GM04504 (cell line): ENCODE measurements around the gene TMEM222.
"Not testable (repeated sequence)": the region's sequence is repeated elsewhere in the genome, so short reads cannot be mapped to it uniquely, and the experiment has no call there.

Source experiments
- DNase-seq: peaks from one replicate; pipeline ENCODE4 v3.0.0-alpha.2; 2012; ENCODE audit warnings: low read depth

The TMEM222 gene

DNA sequence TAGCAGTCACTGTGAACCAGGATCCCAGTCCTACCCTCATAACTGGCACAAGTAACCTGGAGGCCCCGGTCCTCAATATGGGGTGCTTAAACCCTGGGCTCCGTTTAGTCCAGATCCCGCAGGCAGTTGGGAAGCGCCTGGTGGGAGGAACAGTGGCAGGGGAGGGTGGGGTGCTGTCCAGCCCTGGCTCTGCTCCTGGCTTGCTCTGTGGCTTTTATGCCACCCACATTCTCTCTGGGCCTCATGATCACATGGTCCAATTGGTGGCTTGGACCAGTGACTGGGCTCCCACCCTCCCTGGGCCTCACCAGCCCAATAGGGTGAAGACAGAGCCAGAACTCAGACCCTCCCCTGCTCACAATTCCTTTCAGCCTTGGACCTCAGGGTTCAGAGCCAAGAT, 58.3 kb downstream of the TMEM222 start:
- DNase-seq = no peak

DNA sequence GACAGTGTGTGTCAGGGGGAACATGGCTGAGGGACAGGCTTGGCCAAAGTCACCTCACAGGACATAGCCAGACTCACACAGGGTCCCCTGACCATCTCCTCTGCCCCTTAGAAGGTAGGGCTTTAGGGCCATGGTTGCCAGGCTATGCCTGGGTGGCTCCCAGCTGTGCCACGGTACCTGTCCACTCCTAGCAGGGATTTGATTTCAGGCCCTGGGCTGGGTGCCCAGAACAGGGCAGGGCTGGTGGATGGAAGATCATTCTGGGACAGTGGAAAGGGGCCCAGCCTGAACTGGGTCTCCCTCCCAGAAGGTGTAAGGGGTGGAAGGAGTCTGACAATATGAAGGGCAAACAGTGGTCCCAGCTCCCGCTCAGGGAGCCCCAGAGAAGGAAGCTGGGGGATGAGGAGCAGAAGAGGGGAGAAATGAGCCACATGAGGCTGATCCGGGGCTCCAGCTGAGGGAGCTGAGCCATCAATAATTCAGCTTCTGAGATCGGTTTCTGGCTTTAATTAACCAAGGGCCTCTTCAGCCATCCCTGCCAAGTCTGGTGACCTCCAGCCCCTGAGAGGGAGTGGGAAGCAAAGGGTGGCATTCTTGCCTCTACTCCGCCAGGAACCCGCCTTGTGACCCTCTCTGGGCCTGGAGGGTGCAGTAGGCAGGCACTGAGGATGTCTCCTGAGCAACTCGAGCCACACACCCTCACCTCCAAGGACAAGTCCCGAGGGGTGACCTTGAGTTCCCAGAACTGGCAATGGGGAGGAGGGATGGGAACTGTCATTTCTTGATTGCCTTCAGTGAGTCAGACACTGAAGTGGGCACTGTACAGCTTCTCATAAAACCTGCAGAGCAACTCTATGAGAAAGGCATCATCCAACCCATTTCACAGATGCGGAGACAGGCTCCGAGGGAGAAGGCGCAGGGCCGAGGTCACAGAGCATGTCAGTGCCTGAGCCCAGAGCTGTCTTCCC, 59.1 kb downstream of the TMEM222 start:
- DNase-seq = no peak

DNA sequence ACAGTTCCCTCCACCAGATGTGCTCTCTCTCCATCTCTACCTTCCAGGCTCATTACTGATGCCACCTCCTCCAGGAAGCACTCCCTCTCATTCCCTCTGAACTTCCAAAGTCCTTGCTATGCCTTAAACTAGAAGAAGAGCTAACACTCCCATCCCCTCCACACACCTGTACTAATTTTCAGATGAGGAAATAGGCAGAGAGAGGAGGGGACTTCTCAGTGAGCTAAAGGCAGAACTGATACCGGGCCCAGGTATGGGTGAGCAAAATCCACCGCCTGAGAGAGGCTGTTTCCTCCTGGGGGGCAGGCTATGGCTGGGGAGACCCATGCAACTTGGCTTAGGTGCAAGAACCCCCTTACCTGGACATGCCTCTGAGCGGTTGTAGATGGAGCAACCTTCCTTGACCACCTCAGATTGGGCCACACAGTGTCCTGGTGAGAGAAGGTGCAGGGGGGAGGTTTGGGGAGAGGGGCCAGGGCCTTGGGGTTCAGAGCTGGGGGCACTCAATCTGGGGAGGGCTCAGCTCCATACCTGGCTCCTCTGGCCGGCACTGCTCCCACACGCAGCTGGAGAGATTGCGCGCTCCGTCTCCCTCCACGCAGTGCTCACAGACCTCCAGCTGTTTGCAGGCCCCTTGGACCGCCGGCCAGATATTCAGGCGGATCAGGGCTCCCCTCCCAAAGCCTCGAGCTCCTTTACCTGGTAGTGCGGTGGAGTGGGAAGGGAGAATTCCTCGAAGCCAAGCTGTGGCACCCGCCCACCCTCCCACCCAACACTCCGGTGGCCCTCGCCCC, 60.2 kb downstream of the TMEM222 start:
- DNase-seq = no peak

GRCh38 chr1:27383039-27383605, 61.2 kb downstream of the TMEM222 start, which contains the start of gene CD164L2:
Gene CD164L2 (minus strand): TSS chr1:27383333. CDS start chr1:27383239, 94 bp downstream.
- no peak for DNase-seq

GRCh38 chr1:27383661-27384060, 61.7 kb downstream of the TMEM222 start:
- DNase-seq = no peak

DNA sequence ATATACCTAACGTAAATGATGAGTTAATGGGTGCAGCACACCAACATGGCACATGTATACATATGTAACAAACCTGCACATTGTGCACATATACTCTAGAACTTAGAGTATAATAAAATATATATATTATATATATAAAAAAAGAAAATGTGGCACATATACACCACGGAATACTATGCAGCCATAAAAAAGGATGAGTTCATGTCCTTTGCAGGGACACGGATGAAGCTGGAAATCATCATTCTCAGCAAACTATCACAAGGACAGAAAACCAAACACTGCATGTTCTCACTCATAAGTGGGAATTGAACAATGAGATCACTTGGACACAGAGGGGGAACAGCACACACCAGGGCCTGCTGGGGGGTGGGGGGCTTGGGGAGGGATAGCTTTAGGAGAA, 62.8 kb downstream of the TMEM222 start:
- DNase-seq = not testable (repeated sequence)
